DOHH2 (cell line): ENCODE results near the gene ACTR10.

Source experiments
- H3F3A ChIP-seq: fragments of 200-600 bp; sonication (generic), shearing (Covaris generic); 2 replicates; pipeline ENCODE4 v1.6.0; 2016; ENCODE audit warnings: antibody characterized with exemption, mild to moderate bottlenecking; ENCODE audit not compliant: control insufficient read depth, insufficient read depth
- H3K27ac ChIP-seq: fragments of 200-600 bp; sonication (generic); 2 replicates; pipeline ENCODE4 v1.5.1; 2014; ENCODE audit warnings: low read depth, mild to moderate bottlenecking, low read length, moderate library complexity
- H3K27me3 ChIP-seq: fragments of 200-600 bp; sonication (generic); 2 replicates; pipeline ENCODE4 v1.6.1; 2014; ENCODE audit warnings: mild to moderate bottlenecking, low read length, mixed read lengths; ENCODE audit not compliant: control insufficient read depth
- H3K36me3 ChIP-seq: fragments of 200-600 bp; sonication (generic); 2 replicates; pipeline ENCODE4 v1.6.1; 2014; ENCODE audit warnings: mild to moderate bottlenecking, low read length, moderate library complexity, mixed read lengths; ENCODE audit not compliant: control insufficient read depth
- H3K4me1 ChIP-seq: fragments of 200-600 bp; sonication (generic); 2 replicates; pipeline ENCODE4 v1.6.1; 2014; ENCODE audit warnings: mild to moderate bottlenecking, low read length, mixed read lengths; ENCODE audit not compliant: control insufficient read depth
- H3K4me2 ChIP-seq: fragments of 200-600 bp; sonication (generic); 2 replicates; pipeline ENCODE4 v1.6.0; 2014; ENCODE audit warnings: mild to moderate bottlenecking, low read length, moderate library complexity
- H3K4me3 ChIP-seq: fragments of 200-600 bp; sonication (generic); 2 replicates; pipeline ENCODE4 v1.5.1; 2014; ENCODE audit warnings: mild to moderate bottlenecking, low read length, mixed read lengths
- H3K79me2 ChIP-seq: fragments of 200-600 bp; sonication (generic); 2 replicates; pipeline ENCODE4 v1.6.1; 2014; ENCODE audit warnings: mild to moderate bottlenecking, low read length, mixed read lengths; ENCODE audit not compliant: control insufficient read depth
- H3K9me2 ChIP-seq: fragments of 200-600 bp; sonication (generic); replicated peaks from 2 replicates; pipeline ENCODE4 v1.6.1; 2014; ENCODE audit warnings: mild to moderate bottlenecking, low read length, mixed read lengths; ENCODE audit not compliant: control insufficient read depth
- H3K9me3 ChIP-seq: fragments of 200-600 bp; sonication (generic); 2 replicates; pipeline ENCODE4 v1.6.1; 2014; ENCODE audit warnings: antibody characterized with exemption, low read length, mixed read lengths; ENCODE audit not compliant: control insufficient read depth, insufficient read depth
- H4K20me1 ChIP-seq: fragments of 200-600 bp; sonication (generic); 2 replicates; pipeline ENCODE4 v1.6.0; 2014; ENCODE audit warnings: low read depth, mild to moderate bottlenecking, antibody characterized with exemption, low read length, moderate library complexity; ENCODE audit not compliant: control insufficient read depth, insufficient read depth
- CTCF ChIP-seq: fragments of 200-600 bp; sonication (generic); IDR thresholded peaks from one replicate; pipeline ENCODE4 v1.5.1; 2014; ENCODE audit warnings: antibody characterized with exemption, mild to moderate bottlenecking, low read depth, low read length; ENCODE audit not compliant: poor library complexity, severe bottlenecking
- EZH2phosphoT487 ChIP-seq: fragments of 200-600 bp; sonication (generic); IDR thresholded peaks from 2 replicates; pipeline ENCODE4 v1.6.1; 2017; ENCODE audit warnings: borderline replicate concordance, mild to moderate bottlenecking, antibody characterized with exemption, low read length, moderate library complexity, mixed read lengths

Gene ACTR10

GRCh38 chr14:58193542-58193941 is 6.4 kb upstream of the ACTR10 start:
- Histone ChIP-seq H3F3A (no peaks in the 10 kb centered on the region), H3K27me3 (peaks cover 6% of the 10 kb centered on the region), H4K20me1 (no peaks in the 10 kb centered on the region), H3K9me3 (no peaks in the 10 kb centered on the region), H3K27ac (no peak overlapping the region), H3K4me1 (peaks cover 4% of the 10 kb centered on the region), H3K79me2 (no peaks in the 10 kb centered on the region), H3K4me3 (no peak overlapping the region), H3K9me2 (no peaks in the 10 kb centered on the region), H3K4me2 (no peak overlapping the region), H3K36me3 (no peaks in the 10 kb centered on the region)
- TF ChIP-seq CTCF (no peak), EZH2phosphoT487 (no peak)

GRCh38 chr14:58196198-58196597 is 3.8 kb upstream of the ACTR10 start:
- Histone ChIP-seq H3K36me3 (no peaks in the 10 kb centered on the region), H3K79me2 (peaks cover 12% of the 10 kb centered on the region), H3K9me3 (no peaks in the 10 kb centered on the region), H3K4me3 (no peak overlapping the region), H4K20me1 (no peaks in the 10 kb centered on the region), H3K9me2 (no peaks in the 10 kb centered on the region), H3K27ac (no peak overlapping the region), H3K27me3 (peaks cover 6% of the 10 kb centered on the region), H3F3A (no peaks in the 10 kb centered on the region), H3K4me2 (no peak overlapping the region), H3K4me1 (peaks cover 13% of the 10 kb centered on the region)
- TF ChIP-seq CTCF = no peak
- TF ChIP-seq EZH2phosphoT487 = no peak

DNA sequence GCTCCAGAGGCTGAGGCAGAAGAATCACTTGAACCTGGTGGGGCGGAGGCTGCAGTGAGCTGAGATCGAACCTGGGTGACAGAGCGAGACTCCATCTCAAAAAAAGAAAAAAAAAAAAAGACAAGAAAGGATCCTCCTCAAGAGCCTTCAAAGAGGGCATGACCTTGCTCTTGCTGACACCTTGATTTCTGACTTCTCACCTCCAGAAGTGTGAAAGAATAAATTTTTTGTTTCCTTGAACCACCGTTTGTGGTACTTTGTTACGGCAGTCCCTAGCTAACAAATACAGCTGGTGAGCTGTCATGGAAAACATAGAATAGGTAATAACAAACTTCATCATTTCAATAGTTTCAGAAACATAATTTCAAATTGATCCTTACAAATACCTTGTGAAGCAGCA is 1.9 kb upstream of the ACTR10 start:
- peaks cover 22% of the 10 kb centered on the region for H3K4me1 ChIP-seq
- no peak overlapping the region for H3K27ac ChIP-seq
- H3K79me2 ChIP-seq = peaks cover 29% of the 10 kb centered on the region
- no peaks in the 10 kb centered on the region for H3K9me3 ChIP-seq
- H3K36me3 ChIP-seq = peaks cover 1% of the 10 kb centered on the region; the same call in 1 of the 2 replicates
- H3K9me2 ChIP-seq = no peaks in the 10 kb centered on the region
- no peak overlapping the region for H3K4me2 ChIP-seq
- H3K27me3 ChIP-seq = no peaks in the 10 kb centered on the region
- H3K4me3 ChIP-seq = no peak overlapping the region
- no peaks in the 10 kb centered on the region for H3F3A ChIP-seq
- no peaks in the 10 kb centered on the region for H4K20me1 ChIP-seq
- no peak for TF ChIP-seq EZH2phosphoT487
- TF ChIP-seq CTCF = no peak

DNA sequence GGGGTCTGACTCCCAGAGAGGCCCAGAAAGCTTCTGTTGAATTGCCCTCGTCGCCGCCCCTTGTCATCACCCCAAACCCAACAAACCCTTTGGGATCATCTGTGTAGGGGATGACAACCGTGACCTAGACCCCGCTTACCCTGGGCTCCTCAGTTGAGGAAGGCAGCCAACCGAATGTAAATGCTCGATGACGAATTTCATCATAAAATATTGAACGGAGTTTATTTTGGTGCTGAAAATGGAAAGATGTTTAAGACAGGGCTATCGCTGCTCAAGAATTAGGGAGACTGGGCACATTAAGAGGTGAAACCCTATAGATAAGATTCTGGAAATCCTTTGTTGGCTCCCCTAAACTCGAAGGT is 512 bp downstream of the ACTR10 start:
- peak overlapping the region; percentile 78 for H3K4me2 ChIP-seq
- H3F3A ChIP-seq = no peaks in the 10 kb centered on the region
- peaks cover 33% of the 10 kb centered on the region for H3K79me2 ChIP-seq
- H3K4me1 ChIP-seq = peaks cover 22% of the 10 kb centered on the region
- peak overlapping the region; percentile 70 for H3K27ac ChIP-seq
- peak overlapping the region; percentile 96 for H3K4me3 ChIP-seq
- no peaks in the 10 kb centered on the region for H3K9me2 ChIP-seq
- no peaks in the 10 kb centered on the region for H3K9me3 ChIP-seq
- H3K27me3 ChIP-seq = no peaks in the 10 kb centered on the region
- no peak for TF ChIP-seq CTCF
- no peak for TF ChIP-seq EZH2phosphoT487
- peaks cover 9% of the 10 kb centered on the region; the same call in 1 of the 2 replicates for H3K36me3 ChIP-seq
- H4K20me1 ChIP-seq = no peaks in the 10 kb centered on the region
